ENCODE measurements around the gene PEAK3. TPM values are rescaled to one million over a fixed set of nuclear protein-coding genes. Genes with fewer than 3 reads are reported as not detected.

The PEAK3 gene
- total RNA-seq: not detected in 2 replicates

GRCh38 chr19:2282062-2282861 lies at the start of gene PEAK3:
TSS of gene PEAK3 (minus strand) at chr19:2282175. CDS start at chr19:2280931, 1,244 bp downstream.

GRCh38 chr19:2328401-2329148 lies 46.6 kb upstream of the PEAK3 start, which contains the start of the genes LSM7 and SPPL2B:
TSS of gene LSM7 (minus strand) at chr19:2328586. CDS start at chr19:2328566, 20 bp downstream.
TSS of gene SPPL2B (plus strand) at chr19:2328684. CDS start at chr19:2328710, 26 bp downstream.

GRCh38 chr19:2308114-2308556 lies 26.2 kb upstream of the PEAK3 start, which contains the start of gene LINGO3:
TSS of gene LINGO3 (minus strand) at chr19:2308154. CDS start at chr19:2291776, 16,378 bp downstream.

GRCh38 chr19:2255982-2256685 lies 25.8 kb downstream of the PEAK3 start, which contains the start of gene JSRP1:
TSS of gene JSRP1 (minus strand) at chr19:2256417. CDS start at chr19:2255314, 1,103 bp downstream.

GRCh38 chr19:2249010-2249866 lies 32.7 kb downstream of the PEAK3 start, which contains the start of gene AMH:
TSS of gene AMH (plus strand) at chr19:2249323. CDS start at chr19:2249333, 10 bp downstream.

GRCh38 chr19:2236314-2237050 lies 45.5 kb downstream of the PEAK3 start, which contains the start of the genes PLEKHJ1 and SF3A2:
TSS of gene PLEKHJ1 (minus strand) at chr19:2236329. CDS start at chr19:2236248, 81 bp downstream.
TSS of gene SF3A2 (plus strand) at chr19:2236824. CDS start at chr19:2243419, 6,595 bp downstream.

Small RNAs within 50 kb of the gene (small RNA-seq; reads per million reads assigned to genes)
- gene MIR1227: not detected

Other genes starting within 250 kb of the PEAK3 start
- gene MKNK2, start 230.9 kb downstream of the PEAK3 start, total RNA-seq: 74.6 and 104 TPM in 2 replicates
- 30.2 and 42.6 TPM in 2 replicates for gene MOB3A, start 185.8 kb downstream of the PEAK3 start, total RNA-seq
- gene IZUMO4, start 185.3 kb downstream of the PEAK3 start, total RNA-seq: 0.27 and 0.50 TPM in 2 replicates
- gene AP3D1, start 130.6 kb downstream of the PEAK3 start, total RNA-seq: 132 and 156 TPM in 2 replicates
- 10.4 and 14.6 TPM in 2 replicates for gene DOT1L, start 118.2 kb downstream of the PEAK3 start, total RNA-seq
- gene PLEKHJ1, start 45.8 kb downstream of the PEAK3 start, total RNA-seq: 32.8 and 43.1 TPM in 2 replicates
- 44.0 and 55.9 TPM in 2 replicates for gene SF3A2, start 45.4 kb downstream of the PEAK3 start, total RNA-seq
- 0.93 and 1.1 TPM in 2 replicates for gene AMH, start 32.9 kb downstream of the PEAK3 start, total RNA-seq
- not detected in 2 replicates for gene JSRP1, start 25.8 kb downstream of the PEAK3 start, total RNA-seq
- gene LINGO3, start 26.0 kb upstream of the PEAK3 start, total RNA-seq: under 0.01 TPM in 1 of 2 replicates, not detected in the other
- 145 and 168 TPM in 2 replicates for gene LSM7, start 46.4 kb upstream of the PEAK3 start, total RNA-seq
- 26.1 and 30.3 TPM in 2 replicates for gene SPPL2B, start 46.5 kb upstream of the PEAK3 start, total RNA-seq
- under 0.01 TPM in 1 of 2 replicates, not detected in the other for gene TMPRSS9, start 78.1 kb upstream of the PEAK3 start, total RNA-seq
- gene TIMM13, start 145.4 kb upstream of the PEAK3 start, total RNA-seq: 42.7 and 43.8 TPM in 2 replicates
- 91.1 and 128 TPM in 2 replicates for gene LMNB2, start 174.8 kb upstream of the PEAK3 start, total RNA-seq
- gene GADD45B, start 194.0 kb upstream of the PEAK3 start, total RNA-seq: 24.0 and 53.3 TPM in 2 replicates